H1 (cell line): ENCODE measurements around the gene CCDC88A.
"Not testable (repeated sequence)": the region's sequence is repeated elsewhere in the genome, so short reads cannot be mapped to it uniquely, and the experiment has no call there.

Experiments
- EP300 ChIP-seq, 2 experiments: IDR thresholded peaks; 1 replicate in 1 of 2; 2 replicates in 1 of 2; pipeline ENCODE4 v1.6.1; 2011 to 2012; ENCODE audit warnings: low read depth in 2 of 2, low read length in 2 of 2, mild to moderate bottlenecking in 2 of 2, borderline replicate concordance in 1 of 2, inconsistent platforms in 1 of 2, moderate library complexity in 1 of 2
- EZH2 ChIP-seq: fragments of 200-600 bp; sonication (generic); IDR thresholded peaks from 2 replicates; pipeline ENCODE4 v1.7.1; 2012; ENCODE audit warnings: low read depth, mild to moderate bottlenecking, moderate library complexity, low read length, inconsistent platforms; ENCODE audit not compliant: severe bottlenecking
- GTF2F1 ChIP-seq: IDR thresholded peaks from 2 replicates; pipeline ENCODE4 v1.6.1; 2012; ENCODE audit warnings: low read depth, low read length, improper control_type of control experiment, borderline replicate concordance
- KDM1A ChIP-seq: fragments of 200-600, 300-600 bp; sonication (generic); IDR thresholded peaks from 2 replicates; pipeline ENCODE4 v1.7.1; 2016; ENCODE audit warnings: mild to moderate bottlenecking, low read length, borderline replicate concordance
- POLR2A ChIP-seq, 2 experiments: IDR thresholded peaks; 1 replicate in 1 of 2; 2 replicates in 1 of 2; pipeline ENCODE4 v1.6.1; 2011; ENCODE audit warnings: low read depth in 2 of 2, low read length in 2 of 2, mild to moderate bottlenecking in 2 of 2; ENCODE audit errors: control extremely low read depth in 1 of 2
- POLR2AphosphoS5 ChIP-seq: IDR thresholded peaks from 2 replicates; pipeline ENCODE4 v1.6.1; 2011; ENCODE audit warnings: low read depth, low read length
- RFX5 ChIP-seq: IDR thresholded peaks from 2 replicates; pipeline ENCODE4 v1.6.1; 2011; ENCODE audit warnings: low read depth, low read length, improper control_type of control experiment, borderline replicate concordance
- RXRA ChIP-seq: IDR thresholded peaks from 2 replicates; pipeline ENCODE4 v1.6.1; 2011; ENCODE audit warnings: low read depth, mild to moderate bottlenecking, low read length, moderate library complexity; ENCODE audit not compliant: insufficient read depth
- SAP30 ChIP-seq: fragments of 300-600 bp; sonication (generic); IDR thresholded peaks from 2 replicates; pipeline ENCODE4 v1.7.1; 2012; ENCODE audit warnings: low read length, moderate library complexity, mild to moderate bottlenecking, inconsistent platforms; ENCODE audit not compliant: insufficient read depth, insufficient replicate concordance
- SIRT6 ChIP-seq: IDR thresholded peaks from one replicate; pipeline ENCODE4 v1.7.1; 2012; ENCODE audit warnings: low read length, inconsistent platforms
- TEAD4 ChIP-seq: IDR thresholded peaks from 2 replicates; pipeline ENCODE4 v1.6.1; 2012; ENCODE audit warnings: low read depth, low read length, inconsistent platforms, mixed read lengths
- TF ChIP-seq, protein P1 (sequence below), 3 experiments: IDR thresholded peaks; 1 replicate in 2 of 3; 2 replicates in 1 of 3; pipeline versions ENCODE4 v1.5.1 to v1.6.1; 2011; ENCODE audit warnings: low read length in 3 of 3, mild to moderate bottlenecking in 3 of 3, inconsistent platforms in 2 of 3, low read depth in 1 of 3, moderate library complexity in 1 of 3; ENCODE audit not compliant: insufficient read depth in 1 of 3; ENCODE audit errors: control extremely low read depth in 1 of 3
- TF ChIP-seq, protein P2 (sequence below): IDR thresholded peaks from 2 replicates; pipeline ENCODE4 v1.6.1; 2012; ENCODE audit warnings: low read length, inconsistent platforms
- TF ChIP-seq, protein P3 (sequence below): IDR thresholded peaks from 2 replicates; pipeline ENCODE4 v1.6.1; 2012; ENCODE audit warnings: inconsistent platforms

DNA sequence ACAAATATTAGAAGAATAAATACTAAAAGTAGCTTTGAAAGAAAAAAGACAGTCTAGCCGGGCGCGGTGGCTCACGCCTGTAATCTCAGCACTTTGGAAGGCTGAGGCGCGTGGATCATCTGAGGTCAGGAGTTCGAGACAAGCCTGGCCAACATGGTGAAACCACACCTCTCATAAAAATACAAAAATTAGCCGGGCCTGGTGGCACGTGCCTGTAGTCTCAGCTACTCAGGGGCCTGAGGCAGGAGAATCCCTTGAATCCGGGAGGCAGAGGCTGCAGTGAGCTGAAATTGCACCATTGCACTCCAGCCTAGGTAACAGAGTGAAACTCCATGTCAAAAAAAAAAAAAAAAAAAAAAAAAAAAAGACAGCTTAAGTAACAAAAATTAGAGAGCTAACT lies 34.1 kb downstream of the CCDC88A start:
- TF ChIP-seq, protein P1, sequence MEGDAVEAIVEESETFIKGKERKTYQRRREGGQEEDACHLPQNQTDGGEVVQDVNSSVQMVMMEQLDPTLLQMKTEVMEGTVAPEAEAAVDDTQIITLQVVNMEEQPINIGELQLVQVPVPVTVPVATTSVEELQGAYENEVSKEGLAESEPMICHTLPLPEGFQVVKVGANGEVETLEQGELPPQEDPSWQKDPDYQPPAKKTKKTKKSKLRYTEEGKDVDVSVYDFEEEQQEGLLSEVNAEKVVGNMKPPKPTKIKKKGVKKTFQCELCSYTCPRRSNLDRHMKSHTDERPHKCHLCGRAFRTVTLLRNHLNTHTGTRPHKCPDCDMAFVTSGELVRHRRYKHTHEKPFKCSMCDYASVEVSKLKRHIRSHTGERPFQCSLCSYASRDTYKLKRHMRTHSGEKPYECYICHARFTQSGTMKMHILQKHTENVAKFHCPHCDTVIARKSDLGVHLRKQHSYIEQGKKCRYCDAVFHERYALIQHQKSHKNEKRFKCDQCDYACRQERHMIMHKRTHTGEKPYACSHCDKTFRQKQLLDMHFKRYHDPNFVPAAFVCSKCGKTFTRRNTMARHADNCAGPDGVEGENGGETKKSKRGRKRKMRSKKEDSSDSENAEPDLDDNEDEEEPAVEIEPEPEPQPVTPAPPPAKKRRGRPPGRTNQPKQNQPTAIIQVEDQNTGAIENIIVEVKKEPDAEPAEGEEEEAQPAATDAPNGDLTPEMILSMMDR (IDR thresholded peaks at IDR 0.05; ENCODE audit: control extremely low read depth in 1 of 3, insufficient read depth in 1 of 3, low read depth in 1 of 3, low read length in 3 of 3): not testable (repeated sequence)
- TF ChIP-seq EP300 (IDR thresholded peaks at IDR 0.05; ENCODE audit: borderline replicate concordance in 1 of 2, low read depth in 2 of 2, low read length in 2 of 2); RFX5; KDM1A; SAP30; EZH2; TEAD4; GTF2F1; POLR2AphosphoS5; POLR2A (IDR thresholded peaks at IDR 0.05; ENCODE audit: control extremely low read depth in 1 of 2, low read depth in 2 of 2, low read length in 2 of 2); SIRT6; RXRA: not testable (repeated sequence)
- TF ChIP-seq, protein P2, sequence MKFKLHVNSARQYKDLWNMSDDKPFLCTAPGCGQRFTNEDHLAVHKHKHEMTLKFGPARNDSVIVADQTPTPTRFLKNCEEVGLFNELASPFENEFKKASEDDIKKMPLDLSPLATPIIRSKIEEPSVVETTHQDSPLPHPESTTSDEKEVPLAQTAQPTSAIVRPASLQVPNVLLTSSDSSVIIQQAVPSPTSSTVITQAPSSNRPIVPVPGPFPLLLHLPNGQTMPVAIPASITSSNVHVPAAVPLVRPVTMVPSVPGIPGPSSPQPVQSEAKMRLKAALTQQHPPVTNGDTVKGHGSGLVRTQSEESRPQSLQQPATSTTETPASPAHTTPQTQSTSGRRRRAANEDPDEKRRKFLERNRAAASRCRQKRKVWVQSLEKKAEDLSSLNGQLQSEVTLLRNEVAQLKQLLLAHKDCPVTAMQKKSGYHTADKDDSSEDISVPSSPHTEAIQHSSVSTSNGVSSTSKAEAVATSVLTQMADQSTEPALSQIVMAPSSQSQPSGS: not testable (repeated sequence)
- TF ChIP-seq, protein P3, sequence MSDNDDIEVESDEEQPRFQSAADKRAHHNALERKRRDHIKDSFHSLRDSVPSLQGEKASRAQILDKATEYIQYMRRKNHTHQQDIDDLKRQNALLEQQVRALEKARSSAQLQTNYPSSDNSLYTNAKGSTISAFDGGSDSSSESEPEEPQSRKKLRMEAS: not testable (repeated sequence)
